Adrenal gland (tissue), 12 donors: Measurements from ENCODE around the gene GP1BA. TPM values are rescaled to one million over a fixed set of nuclear protein-coding genes. Genes with fewer than 3 reads are reported as not detected.
A peak's percentile ranks its signal among the peaks of the same experiment; 100 is the strongest.

Experiments
- DNase-seq, 7 donors: peaks; one replicate each; pipeline ENCODE4 v3.0.0-alpha.2; 2019 to 2020
- H3K27ac ChIP-seq, 5 donors: fragments of 200-600 bp; sonication (generic) in 4 of 5; 1 replicate in 3 of 5; 2 replicates in 2 of 5; pipeline versions ENCODE4 v1.5.1 to v1.8.0; 2016 to 2020; ENCODE audit warnings: mild to moderate bottlenecking in 1 of 5
- H3K27me3 ChIP-seq: fragments of 200-600 bp; 2 replicates; pipeline ENCODE4 v1.8.0; 2021
- H3K36me3 ChIP-seq, 2 donors: fragments of 200-600 bp; replicated peaks in 1 of 2; 1 replicate in 1 of 2; 2 replicates in 1 of 2; pipeline versions ENCODE4 v1.5.1 to v1.8.0; 2018 to 2022
- H3K4me1 ChIP-seq, 2 donors: fragments of 200-600 bp; replicated peaks in 1 of 2; 1 replicate in 1 of 2; 2 replicates in 1 of 2; pipeline versions ENCODE4 v1.5.1 to v1.8.0; 2018 to 2021
- H3K4me3 ChIP-seq, 4 donors: fragments of 200-600 bp; sonication (generic) in 3 of 4; one replicate each; pipeline ENCODE4 v1.5.1; 2016 to 2018
- H3K9me3 ChIP-seq, 3 donors: fragments of 200-600 bp; sonication (generic) in 1 of 3; replicated peaks in 1 of 3; 1 replicate in 2 of 3; 2 replicates in 1 of 3; pipeline versions ENCODE4 v1.5.1 to v1.8.0; 2016 to 2021
- CTCF ChIP-seq, 6 experiments: fragments of 450-650 bp in 4 of 6; fragments of 200-600 bp in 2 of 6; sonication (generic) in 1 of 6; IDR thresholded peaks; 1 replicate in 5 of 6; 2 replicates in 1 of 6; pipeline versions ENCODE4 v1.5.1 to v1.8.0; 2016 to 2021; ENCODE audit warnings: antibody characterized with exemption in 6 of 6, mild to moderate bottlenecking in 2 of 6, moderate library complexity in 1 of 6
- POLR2A ChIP-seq, 2 donors: fragments of 450-650 bp; IDR thresholded peaks; one replicate each; pipeline ENCODE4 v1.6.1; 2017; ENCODE audit warnings: antibody characterized with exemption in 2 of 2, mild to moderate bottlenecking in 2 of 2, moderate library complexity in 1 of 2
- WGBS, 4 donors: extraction: QIAGEN DNeasy Blood & Tissue Kit in 2 of 4; methylation state at CpG; one replicate each; pipeline versions ENCODE4 v1.1.5 to v1.1.7; 2013 to 2017; 5-methylcytosine and 5-hydroxymethylcytosine counted together
- intact Hi-C, 2 donors: fragments of 100-400 bp; cut with DNase I; formaldehyde crosslinking; loops; one replicate each; pipeline versions ENCODE4 v1.14.1 to v1.15.0; 2022 to 2023
- polyA plus RNA-seq, 3 donors: library from polyadenylated mRNA; stranded (reverse); fragments of 200-250 nt in 2 of 3; fragments of 350-450 nt in 1 of 3; fragmentation: Illumina TruSeq in 1 of 3; extraction: RNeasy Lipid Tissue Mini Kit (QIAGEN cat#74804) in 1 of 3; gene quantifications; one replicate each; pipeline ENCODE4 v1.2.3, GENCODE V29; 2013 to 2014
- total RNA-seq, 9 donors: library from RNA; depleted of rRNA in 4 of 9; stranded (reverse); fragments of >200 nt in 4 of 9; fragments of 120-200 nt in 1 of 9; fragmentation: NEBNext Ultra II Directional in 1 of 9; extraction: Animal tissue kit (Norgen Biotek cat#: 25700) in 1 of 9; gene quantifications; one replicate each; pipeline versions ENCODE4 v1.1.0 to v1.2.4, GENCODE V29; 2013 to 2023
- donor health status: healthy with polysubstance abuse.
- donor health status: Bipolar disorder and iron deficiency.
- donor health status: DM: yes; HTN: yes; CAD: no.
- donor health status: DM: no; HTN: no; CAD: no.
- donor health status: DM: no; HTN: no; CAD: no.
- donor health status: DM: yes; HTN: yes; CAD: no.

Gene GP1BA
- total and polyA plus RNA-seq, 12 donors: 0.08 to 0.17 TPM; not detected in 10

- 52 to 65% (median 59%) methylated on average over 11 to 19 of the region's 19 CpGs for WGBS, 4 donors
- H3K27ac ChIP-seq: peak overlapping the region; percentile 49 to 93 (median 90)
- no peak for TF ChIP-seq CTCF (IDR thresholded peaks at IDR 0.05)
- no peak for TF ChIP-seq POLR2A (IDR thresholded peaks at IDR 0.05)
- H3K4me1 ChIP-seq: peaks cover 17 to 34% of the 10 kb centered on the region in 2 donors
- no peak for DNase-seq
- H3K36me3 ChIP-seq: peaks cover 0 to 33% of the 10 kb centered on the region in 2 donors
- intact Hi-C loops: loop anchor here (5.0 to 10.0 kb wide), 2 partner anchors 46 to 58 kb away; partner anchors contain the start of genes CAMTA2 (in 1 of the 2), INCA1 (in 1 of the 2) and KIF1C (in 1 of the 2)
- H3K27me3 ChIP-seq: no peaks in the 10 kb centered on the region
- no peaks in the 10 kb centered on the region for H3K9me3 ChIP-seq
- peak overlapping the region; percentile 21 to 95 (median 80) for H3K4me3 ChIP-seq
Observed at GRCh38 chr17:4938688-4939545, 6.8 kb downstream of the GP1BA start.

GRCh38 chr17:4939546-4939795 lies 7.4 kb downstream of the GP1BA start:
- peak overlapping the region; percentile 49 to 93 (median 90) for H3K27ac ChIP-seq
- peak overlapping the region; percentile 21 to 95 (median 80) for H3K4me3 ChIP-seq
- DNase-seq: peak in 3 of 7 donors; percentile 54 to 73 (median 61)
- WGBS, 4 donors: 0 to 1% (median 0%) methylated on average over 1 to 16 of the region's 16 CpGs
- intact Hi-C loops: loop anchor here (5.0 to 10.0 kb wide), 2 partner anchors 45 to 58 kb away; partner anchors contain the start of genes CAMTA2 (in 1 of the 2), INCA1 (in 1 of the 2) and KIF1C (in 1 of the 2)
- peaks cover 17 to 30% of the 10 kb centered on the region in 2 donors for H3K4me1 ChIP-seq
- H3K27me3 ChIP-seq: no peaks in the 10 kb centered on the region
- H3K36me3 ChIP-seq: peaks cover 0 to 39% of the 10 kb centered on the region in 2 donors
- no peaks in the 10 kb centered on the region for H3K9me3 ChIP-seq
- TF ChIP-seq CTCF (IDR thresholded peaks at IDR 0.05): no peak
- no peak for TF ChIP-seq POLR2A (IDR thresholded peaks at IDR 0.05)

GRCh38 chr17:4939796-4940554 lies 7.9 kb downstream of the GP1BA start, which contains the start of the genes RNF167 and SLC25A11:
TSS of gene RNF167 (plus strand) at chr17:4940268. CDS start at chr17:4940910, 642 bp downstream.
TSS of gene SLC25A11 (minus strand) at chr17:4940046. CDS start at chr17:4939910, 136 bp downstream.
- peak within 1 kb of the TSS; percentile 50 to 95 (median 80) for H3K4me3 ChIP-seq
- peak within 1 kb of the TSS; percentile 79 to 93 (median 90) for H3K27ac ChIP-seq
- WGBS, 4 donors: 0 to 1% (median 0%) methylated on average over 32 to 72 of the region's 72 CpGs
- H3K4me1 ChIP-seq: peaks cover 21 to 34% of the 10 kb centered on the region in 2 donors
- no peak for TF ChIP-seq CTCF (IDR thresholded peaks at IDR 0.05)
- peak in 1 of 2 donors; percentile 56 for TF ChIP-seq POLR2A (IDR thresholded peaks at IDR 0.05)
- H3K27me3 ChIP-seq: no peaks in the 10 kb centered on the region
- peak; percentile 94 to 99 (median 98) for DNase-seq
- H3K9me3 ChIP-seq: no peaks in the 10 kb centered on the region
- H3K36me3 ChIP-seq: peaks cover 0 to 44% of the 10 kb centered on the region in 2 donors
- intact Hi-C loops: loop anchor here (5.0 to 10.0 kb wide), 2 partner anchors 45 to 57 kb away; partner anchors contain the start of genes CAMTA2 (in 1 of the 2), INCA1 (in 1 of the 2) and KIF1C (in 1 of the 2)
